Spleen (tissue), 11 donors: ENCODE data around the gene SLC22A1. TPM values are rescaled to one million over a fixed set of nuclear protein-coding genes. Genes with fewer than 3 reads are reported as not detected.

Experiments used
- DNase-seq: peaks from one replicate; pipeline ENCODE4 v3.0.0-alpha.2; 2020
- H3K27ac ChIP-seq, 8 donors: fragments of 200-600 bp; sonication (generic) in 7 of 8; 1 replicate in 4 of 8; 2 replicates in 4 of 8; pipeline versions ENCODE4 v1.5.0 to v1.8.0; 2016 to 2021; ENCODE audit warnings: inconsistent platforms in 4 of 8, mild to moderate bottlenecking in 4 of 8, moderate library complexity in 1 of 8
- H3K27me3 ChIP-seq, 7 donors: fragments of 200-600 bp; sonication (generic) in 6 of 7; replicated peaks in 1 of 7; 1 replicate in 4 of 7; 2 replicates in 3 of 7; pipeline versions ENCODE4 v1.5.0 to v1.8.0; 2016 to 2021; ENCODE audit warnings: inconsistent platforms in 3 of 7, mild to moderate bottlenecking in 1 of 7
- H3K36me3 ChIP-seq, 6 donors: fragments of 200-600 bp; sonication (generic) in 5 of 6; 1 replicate in 4 of 6; 2 replicates in 2 of 6; pipeline versions ENCODE4 v1.5.0 to v1.8.0; 2016 to 2021; ENCODE audit warnings: inconsistent platforms in 2 of 6
- H3K4me1 ChIP-seq, 6 donors: fragments of 200-600 bp; sonication (generic) in 5 of 6; 1 replicate in 3 of 6; 2 replicates in 3 of 6; pipeline versions ENCODE4 v1.5.0 to v1.8.0; 2016 to 2021; ENCODE audit warnings: inconsistent platforms in 3 of 6
- H3K4me3 ChIP-seq, 8 donors: fragments of 200-600 bp; sonication (generic) in 7 of 8; 1 replicate in 4 of 8; 2 replicates in 4 of 8; pipeline versions ENCODE4 v1.5.0 to v1.8.0; 2016 to 2021; ENCODE audit warnings: inconsistent platforms in 4 of 8, mild to moderate bottlenecking in 4 of 8, moderate library complexity in 2 of 8
- H3K9me3 ChIP-seq, 8 donors: fragments of 200-600 bp; sonication (generic) in 7 of 8; 1 replicate in 4 of 8; 2 replicates in 4 of 8; pipeline versions ENCODE4 v1.5.0 to v1.8.0; 2016 to 2021; ENCODE audit warnings: inconsistent platforms in 4 of 8
- CTCF ChIP-seq, 11 experiments: fragments of 200-600 bp in 7 of 11; fragments of 450-650 bp in 4 of 11; sonication (generic) in 4 of 11; IDR thresholded peaks in 8 of 11; conservative IDR thresholded peaks in 3 of 11; 1 replicate in 7 of 11; 2 replicates in 4 of 11; pipeline versions ENCODE4 v1.4.0 to v1.8.0; 2016 to 2021; ENCODE audit warnings: antibody characterized with exemption in 11 of 11, inconsistent platforms in 4 of 11, mild to moderate bottlenecking in 1 of 11
- POLR2A ChIP-seq, 3 donors: fragments of 450-650 bp; IDR thresholded peaks; one replicate each; pipeline ENCODE4 v1.5.1; 2017; ENCODE audit warnings: antibody characterized with exemption in 3 of 3, mild to moderate bottlenecking in 1 of 3
- POLR2AphosphoS5 ChIP-seq, 3 donors: sonication (generic); formaldehyde crosslinking; IDR thresholded peaks; one replicate each; pipeline ENCODE4 v1.5.1; 2017; ENCODE audit warnings: antibody characterized with exemption in 3 of 3
- WGBS, 5 donors: extraction: QIAGEN DNeasy Blood & Tissue Kit in 3 of 5; methylation state at CpG; one replicate each; pipeline versions ENCODE4 v1.1.5 to v1.1.7; 2013 to 2018; 5-methylcytosine and 5-hydroxymethylcytosine counted together
- intact Hi-C: fragments of 100-400 bp; cut with DNase I; formaldehyde crosslinking; loops from one replicate; pipeline ENCODE4 v1.15.0; 2023; ENCODE audit warnings: low total_unique reads
- polyA plus RNA-seq, 3 donors: library from polyadenylated mRNA; stranded (reverse); fragments of 200-250 nt; gene quantifications; one replicate each; pipeline ENCODE4 v1.2.1, GENCODE V29; 2013
- total RNA-seq, 7 donors: library from RNA; depleted of rRNA in 3 of 7; stranded (reverse); fragments of >200 nt in 3 of 7; fragmentation: NEBNext Ultra II Directional in 4 of 7; extraction: Animal tissue kit (Norgen Biotek cat#: 25700) in 4 of 7; gene quantifications; one replicate each; pipeline versions ENCODE4 v1.1.0 to v1.2.1, GENCODE V29; 2016 to 2021
- donor health status: healthy with polysubstance abuse.
- donor health status: DM: no; HTN: no; CAD: no; lungs with moderate emphysema.
- donor health status: DM: no; HTN: no; CAD: no.
- donor health status: Bipolar disorder and iron deficiency.
- donor health status: healthy.
- donor health status: DM: no; HTN: no; CAD: no.
- donor health status: DM: yes; HTN: yes; CAD: no.

The SLC22A1 gene
- total and polyA plus RNA-seq, 10 donors: 0.23 to 6.1 (median 3.9) TPM

- WGBS, 5 donors: 82 to 93% (median 90%) methylated on average over 7 of the region's 7 CpGs
- no peaks in the 10 kb centered on the region for H3K4me1 ChIP-seq
- H3K36me3 ChIP-seq: peaks cover 4 to 100% (median 92%) of the 10 kb centered on the region in 6 donors
- no peaks in the 10 kb centered on the region for H3K27me3 ChIP-seq
- TF ChIP-seq POLR2AphosphoS5 (IDR thresholded peaks at IDR 0.05) (no peak), POLR2A (IDR thresholded peaks at IDR 0.05) (no peak), CTCF (IDR thresholded peaks at IDR 0.05 in 8 of 11, conservative IDR thresholded peaks at IDR 0.05 in 3 of 11) (no peak)
- peak; percentile 29 for DNase-seq
- H3K27ac ChIP-seq: no peak overlapping the region
- no peak overlapping the region for H3K4me3 ChIP-seq
- H3K9me3 ChIP-seq: no peaks in the 10 kb centered on the region
- intact Hi-C loops: no loop called here
Measured at GRCh38 chr6:160093061-160093460, 28.6 kb upstream of the SLC22A1 start.

- H3K9me3 ChIP-seq: no peaks in the 10 kb centered on the region
- DNase-seq: no peak
- TF ChIP-seq POLR2A (IDR thresholded peaks at IDR 0.05): no peak
- no peak for TF ChIP-seq CTCF (IDR thresholded peaks at IDR 0.05 in 8 of 11, conservative IDR thresholded peaks at IDR 0.05 in 3 of 11)
- no peak for TF ChIP-seq POLR2AphosphoS5 (IDR thresholded peaks at IDR 0.05)
- no peak overlapping the region for H3K4me3 ChIP-seq
- peaks cover under 1 to 100% (median 93%) of the 10 kb centered on the region in 6 donors for H3K36me3 ChIP-seq
- intact Hi-C loops: no loop called here
- no peaks in the 10 kb centered on the region for H3K4me1 ChIP-seq
- no peak overlapping the region for H3K27ac ChIP-seq
- 92 to 98% (median 97%) methylated on average over 4 of the region's 4 CpGs for WGBS, 5 donors
- no peaks in the 10 kb centered on the region for H3K27me3 ChIP-seq
Measured at GRCh38 chr6:160093946-160094345, 27.7 kb upstream of the SLC22A1 start.

- no peak for DNase-seq
- Histone ChIP-seq H3K36me3 (peaks cover 0 to 100% (median 82%) of the 10 kb centered on the region in 6 donors), H3K27ac (no peak overlapping the region), H3K4me3 (no peak overlapping the region), H3K27me3 (no peaks in the 10 kb centered on the region), H3K4me1 (peaks cover 0 to 11% (median 6%) of the 10 kb centered on the region in 6 donors), H3K9me3 (no peaks in the 10 kb centered on the region)
- intact Hi-C loops: no loop called here
- WGBS, 5 donors: 96 to 98% (median 97%) methylated on average over 8 of the region's 8 CpGs
- TF ChIP-seq POLR2A (IDR thresholded peaks at IDR 0.05): no peak
- TF ChIP-seq POLR2AphosphoS5 (IDR thresholded peaks at IDR 0.05): no peak
- TF ChIP-seq CTCF (IDR thresholded peaks at IDR 0.05 in 8 of 11, conservative IDR thresholded peaks at IDR 0.05 in 3 of 11): no peak
Measured at GRCh38 chr6:160095146-160095845, 26.3 kb upstream of the SLC22A1 start.

- intact Hi-C loops: no loop called here
- Histone ChIP-seq H3K27ac (peak overlapping the region in 1 of 8 donors; percentile 48), H3K36me3 (peaks cover 0 to 100% (median 78%) of the 10 kb centered on the region in 6 donors)
Measured at GRCh38 chr6:160101277-160102205, 20.1 kb upstream of the SLC22A1 start.

More at GRCh38 chr6:160101277-160102205, 20.1 kb upstream of the SLC22A1 start:
- no peak for TF ChIP-seq POLR2A (IDR thresholded peaks at IDR 0.05)
- peak in 1 of 3 donors; percentile 38 for TF ChIP-seq POLR2AphosphoS5 (IDR thresholded peaks at IDR 0.05)
- no peak overlapping the region for H3K4me3 ChIP-seq
- H3K4me1 ChIP-seq: peaks cover 0 to 29% (median 9%) of the 10 kb centered on the region in 6 donors
- no peaks in the 10 kb centered on the region for H3K27me3 ChIP-seq
- 56 to 82% (median 72%) methylated on average over 10 to 23 of the region's 23 CpGs for WGBS, 5 donors
- no peaks in the 10 kb centered on the region for H3K9me3 ChIP-seq
- DNase-seq: peak; percentile 66
